GM19324 (cell line): ENCODE measurements around the gene RIMBP2.
"Not testable (repeated sequence)": the region's sequence is repeated elsewhere in the genome, so short reads cannot be mapped to it uniquely, and the experiment has no call there.

Experiments used
- ATAC-seq: cut with Tn5 transposase; IDR thresholded peaks from one replicate; pipeline ENCODE4 v1.9.1; 2021; ENCODE audit warnings: mild to moderate bottlenecking, moderate library complexity; ENCODE audit not compliant: unreplicated experiment, low FRiP score

Gene RIMBP2

DNA sequence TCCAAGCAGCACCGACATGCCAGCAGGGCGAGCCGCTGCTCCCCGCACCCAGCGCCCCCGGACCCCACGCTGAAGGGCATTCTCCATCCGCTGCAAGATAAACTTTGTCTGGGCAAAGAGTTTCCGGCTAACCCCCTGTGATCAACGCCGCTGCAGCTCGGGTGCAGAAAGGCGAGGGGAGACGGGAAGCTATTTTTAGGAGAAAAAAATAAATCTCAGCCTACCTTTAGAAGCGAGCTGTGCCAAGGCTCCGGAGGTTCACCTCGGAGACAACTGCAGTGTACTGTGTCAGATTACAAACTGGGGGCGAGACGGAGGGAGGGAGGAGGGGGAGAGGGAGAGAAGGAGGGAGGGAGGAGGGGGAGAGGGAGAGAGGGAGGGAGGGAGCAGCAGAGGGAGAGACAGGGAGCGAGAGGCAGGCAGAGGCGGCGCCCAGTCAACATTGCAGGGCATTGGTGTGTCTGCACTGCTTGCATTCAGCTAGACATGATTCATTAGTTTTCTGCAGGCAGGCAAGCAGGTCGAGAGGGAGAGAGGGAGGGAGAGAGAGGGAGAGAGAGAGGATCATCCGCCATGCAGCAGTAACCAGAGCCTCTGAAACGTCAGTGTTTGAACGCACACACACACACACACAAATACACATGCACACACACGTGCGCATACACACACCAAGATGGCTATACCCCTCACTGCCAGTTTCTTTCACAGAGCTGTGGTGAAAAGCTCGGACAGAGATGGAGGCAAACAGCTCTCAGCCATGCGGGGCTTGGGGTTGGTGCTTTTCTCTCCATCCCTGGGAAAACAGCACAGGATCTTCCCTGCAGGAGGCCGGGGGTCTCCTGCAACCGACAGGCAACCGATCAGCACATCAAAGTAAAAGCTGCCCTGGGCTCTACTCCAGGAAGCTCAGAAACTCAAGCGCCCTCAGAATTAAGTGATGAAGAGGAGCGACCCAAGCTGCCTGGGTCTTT is at the start of gene RIMBP2:
TSS of gene RIMBP2 (minus strand) at position 302 of the 971 bp plus-strand sequence. CDS start 237,286 bp downstream, outside the sequence.
- ATAC-seq = no peak

- ATAC-seq = no peak
Measured at GRCh38 chr12:130765186-130765659, 49.1 kb upstream of the RIMBP2 start.

- ATAC-seq = no peak
Measured at GRCh38 chr12:130764475-130765185, 48.5 kb upstream of the RIMBP2 start.

DNA sequence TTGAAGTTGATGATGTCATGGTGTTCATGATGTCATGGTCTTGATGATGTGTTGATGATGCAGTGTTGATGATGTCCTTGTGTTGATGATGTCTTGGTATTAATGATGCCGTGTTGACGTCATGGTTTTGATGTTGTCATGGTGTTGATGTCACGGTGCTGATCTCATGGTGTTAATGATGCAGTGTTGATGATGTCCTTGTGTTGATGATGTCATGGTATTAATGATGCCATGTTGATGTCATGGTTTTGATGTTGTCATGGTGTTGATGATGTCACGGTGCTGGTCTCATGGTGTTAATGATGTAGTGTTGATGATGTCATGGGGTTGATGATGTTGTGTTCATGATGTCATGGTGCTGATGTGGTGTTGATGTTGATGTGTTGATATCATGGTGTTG is 48.0 kb upstream of the RIMBP2 start:
- no peak for ATAC-seq

DNA sequence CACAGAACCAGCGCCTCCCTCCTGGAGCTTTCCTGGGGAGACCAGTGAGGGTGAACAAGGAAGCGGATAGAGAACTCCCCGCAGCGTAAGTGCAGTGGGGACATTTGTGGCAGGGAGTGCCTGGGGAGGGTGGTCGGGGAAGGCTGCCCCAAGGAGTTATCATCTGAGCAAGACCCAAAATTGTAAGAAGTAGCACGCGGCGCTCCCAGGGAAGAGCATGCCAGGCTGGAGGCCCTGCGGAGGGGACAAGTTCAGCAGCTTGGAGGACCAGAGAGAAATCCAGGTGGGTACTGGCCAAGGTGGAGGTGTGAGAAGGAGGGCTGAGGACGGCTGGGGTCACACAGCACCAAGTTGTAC is 46.2 kb upstream of the RIMBP2 start:
- no peak for ATAC-seq

DNA sequence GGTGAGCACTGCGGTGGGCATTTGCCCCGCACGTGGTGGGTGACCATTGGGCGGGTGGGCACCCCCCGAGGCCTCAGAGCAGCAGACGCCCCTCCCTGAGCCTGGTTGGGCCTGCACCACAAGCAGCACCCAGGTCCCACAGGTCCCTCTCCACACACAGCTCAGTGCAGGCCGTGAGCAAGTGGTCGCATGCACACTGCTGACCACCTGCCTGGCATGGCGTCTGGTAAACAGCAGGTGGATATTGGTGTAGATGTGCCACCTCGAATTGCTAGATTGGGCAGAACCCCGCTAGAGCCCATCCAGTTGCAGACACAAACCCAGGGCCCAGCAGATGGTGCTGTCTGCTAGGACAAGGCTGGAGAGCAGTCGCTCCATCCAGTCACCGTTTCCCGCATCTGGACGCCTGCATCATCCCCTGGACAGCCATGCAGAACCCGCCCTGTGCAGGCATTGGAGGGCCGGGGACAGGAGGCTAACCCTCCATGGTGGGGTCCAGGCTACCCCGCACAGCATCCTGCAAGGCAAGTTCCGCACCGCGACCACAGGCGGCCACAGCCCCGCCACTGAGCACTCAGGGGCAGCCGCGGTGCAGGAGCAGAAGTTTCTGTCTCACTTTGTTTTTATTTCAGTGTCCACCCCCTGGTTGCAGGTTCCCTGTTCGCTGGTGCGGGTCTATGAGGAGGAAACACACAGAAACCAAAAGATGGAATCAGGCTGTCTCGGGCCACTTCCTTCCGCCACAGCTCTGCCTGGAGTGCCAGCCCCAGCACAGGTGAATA is 45.6 kb upstream of the RIMBP2 start:
- no peak for ATAC-seq

- no peak for ATAC-seq
Measured at GRCh38 chr12:130754234-130754901, 38.3 kb upstream of the RIMBP2 start.

DNA sequence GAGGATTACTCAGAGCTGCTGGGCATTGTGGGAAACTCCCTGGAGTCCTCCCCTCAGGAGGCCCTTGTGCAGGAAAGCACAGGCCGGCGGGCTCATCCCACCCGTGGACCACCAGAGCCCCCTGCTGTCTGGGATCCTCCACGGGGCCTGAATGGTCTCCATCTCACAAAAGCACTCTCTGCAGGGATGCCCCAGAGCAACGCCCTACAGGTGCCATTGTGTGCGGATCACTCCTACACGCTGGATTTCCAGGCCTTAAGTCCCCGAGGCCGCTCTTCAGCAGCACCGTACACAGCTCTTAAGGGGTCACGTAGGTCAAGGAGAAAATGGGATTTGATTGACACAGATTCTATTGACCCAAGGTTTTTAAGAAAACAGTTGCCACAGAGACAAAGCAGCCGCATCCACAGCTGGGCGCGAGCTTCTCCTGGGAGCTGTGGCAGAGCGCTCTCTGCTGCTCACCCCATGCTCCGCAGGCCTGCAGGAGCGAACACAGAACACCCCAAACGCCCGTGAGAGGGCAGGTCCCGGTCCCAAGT is 36.7 kb upstream of the RIMBP2 start:
- no peak for ATAC-seq

DNA sequence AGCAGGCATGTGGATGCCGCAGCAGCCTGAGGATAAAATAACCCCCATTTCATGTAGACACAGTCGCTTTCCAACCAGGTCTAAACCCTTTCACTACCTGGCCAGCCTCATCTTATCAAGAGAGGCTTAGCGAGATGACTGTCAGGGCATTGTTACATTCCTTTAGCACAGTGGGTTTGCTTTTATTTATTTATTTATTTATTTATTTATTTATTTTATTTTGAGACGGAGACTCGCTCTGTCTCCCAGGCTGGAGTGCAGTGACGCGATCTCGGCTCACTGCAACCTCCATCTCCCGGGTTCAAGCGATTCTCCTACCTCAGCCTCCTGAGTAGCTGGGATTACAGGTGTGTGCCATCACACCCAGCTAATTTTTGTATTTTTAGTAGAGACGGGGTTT is 35.9 kb upstream of the RIMBP2 start:
- ATAC-seq = not testable (repeated sequence)

DNA sequence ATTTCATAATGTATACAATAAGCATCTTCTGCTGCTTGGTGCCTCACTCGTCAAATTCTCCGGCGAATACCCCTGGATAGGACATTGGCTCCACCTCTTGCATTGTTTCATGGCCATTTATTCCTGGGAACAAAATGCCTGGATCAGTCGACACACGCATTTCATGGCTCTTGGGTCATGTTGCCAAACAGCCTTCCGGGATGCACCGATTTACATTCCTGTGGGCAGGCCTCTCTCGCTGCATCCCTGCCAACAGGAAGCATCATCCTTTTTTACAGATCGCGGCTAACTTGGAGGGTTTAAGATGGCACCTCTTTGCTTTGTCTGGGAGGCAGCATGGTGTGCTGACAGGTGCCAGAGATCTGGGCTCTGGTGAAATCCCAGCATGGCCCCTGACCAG is 32.7 kb upstream of the RIMBP2 start:
- ATAC-seq = no peak

DNA sequence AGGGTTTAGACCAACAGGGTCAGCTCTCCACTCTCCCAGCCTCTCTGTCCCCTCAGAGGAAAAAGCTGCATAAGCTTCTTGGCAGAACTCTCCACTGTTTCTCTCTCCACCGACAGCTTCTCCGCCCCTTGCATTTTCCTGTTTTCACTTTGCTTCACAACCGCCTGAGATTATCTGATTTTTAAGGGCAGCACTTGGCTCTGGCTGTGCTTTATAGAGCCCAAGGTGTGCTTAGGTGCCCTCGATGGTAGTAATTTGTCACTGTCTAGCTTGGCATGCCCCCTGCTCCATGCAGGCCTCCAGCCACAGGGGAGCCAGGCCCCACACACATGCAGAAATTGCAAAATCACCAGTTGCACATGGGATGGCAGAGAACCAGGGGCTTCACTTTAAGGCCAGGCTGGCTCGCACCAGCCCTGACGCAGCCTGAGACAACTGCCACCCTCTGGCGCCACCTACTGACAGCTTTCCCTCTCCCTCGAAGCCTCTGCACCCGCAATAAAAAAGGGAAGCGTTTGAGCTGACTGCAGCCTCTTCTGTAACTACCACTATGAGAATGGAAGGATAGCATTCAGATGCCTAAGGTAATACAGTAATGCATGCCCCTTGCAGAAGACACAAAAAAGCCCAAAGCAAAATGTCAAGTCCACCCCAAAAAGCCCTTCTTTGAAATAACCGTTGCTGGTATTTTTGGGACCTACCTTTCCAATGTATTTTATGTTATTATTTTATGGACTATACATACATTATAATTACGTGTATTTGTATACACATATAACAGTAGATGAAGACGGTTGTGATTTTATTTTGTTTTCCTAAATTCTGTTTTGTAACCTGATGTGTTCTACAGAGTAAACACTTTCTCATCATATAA is 32.0 kb upstream of the RIMBP2 start:
- no peak for ATAC-seq

DNA sequence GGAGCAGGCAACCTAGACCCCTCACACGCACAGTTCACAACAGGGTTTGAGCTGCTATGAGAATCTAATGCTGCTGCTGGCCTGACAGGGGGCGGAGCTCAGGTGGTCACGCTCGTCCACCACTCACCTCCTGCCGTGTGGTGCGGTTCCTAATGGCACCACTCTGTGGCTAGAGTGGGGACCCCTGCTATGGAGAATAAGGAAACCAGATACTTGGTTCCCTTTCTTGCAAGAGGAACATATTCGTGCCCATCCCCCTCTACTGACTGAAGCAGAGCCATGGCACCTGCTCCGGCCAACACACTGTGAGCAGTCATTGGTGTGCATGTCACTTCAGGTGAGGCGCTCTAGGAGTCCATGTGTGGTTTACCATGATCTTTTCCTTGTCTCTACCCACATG is 30.4 kb upstream of the RIMBP2 start:
- ATAC-seq = no peak

GRCh38 chr12:130745921-130746320 is 29.8 kb upstream of the RIMBP2 start:
- ATAC-seq = no peak

DNA sequence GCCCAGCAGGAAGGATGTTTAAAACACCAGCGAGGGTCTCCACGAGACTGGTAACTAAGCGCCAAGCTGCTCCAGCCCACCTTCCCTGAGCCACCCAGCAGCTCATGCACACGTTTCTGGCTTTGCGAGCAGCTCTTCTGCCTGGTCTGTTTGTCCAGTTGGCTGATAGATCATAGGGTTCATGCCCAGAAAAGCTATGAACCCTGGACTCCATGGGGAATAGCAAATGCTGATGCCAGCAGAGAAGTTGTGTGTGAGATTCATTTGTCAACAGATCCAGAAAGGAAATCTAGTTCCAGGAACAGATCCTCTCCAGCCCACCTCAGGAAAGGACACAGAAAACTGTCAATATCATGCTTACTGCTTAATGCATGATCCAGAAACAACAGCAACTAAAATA is 28.2 kb upstream of the RIMBP2 start:
- no peak for ATAC-seq

DNA sequence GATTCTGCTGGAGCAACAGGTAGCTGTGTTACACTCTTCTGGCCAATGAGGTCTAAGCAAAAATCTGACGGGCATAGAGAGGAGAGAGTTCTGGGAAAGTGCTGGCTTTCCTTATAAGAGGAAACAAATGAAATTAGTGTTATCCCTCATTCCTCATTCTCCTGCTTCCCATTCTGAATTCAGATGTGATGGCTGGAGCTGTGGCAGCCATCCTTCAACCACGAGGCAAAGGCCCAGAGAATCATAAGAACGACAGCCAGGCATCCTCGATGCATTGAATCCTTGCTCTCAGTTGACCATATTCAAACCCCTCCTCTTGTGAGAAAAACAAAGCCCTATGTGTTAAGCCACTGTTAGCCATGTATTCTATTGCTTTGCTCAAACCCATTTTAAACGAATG is 27.5 kb upstream of the RIMBP2 start:
- no peak for ATAC-seq

DNA sequence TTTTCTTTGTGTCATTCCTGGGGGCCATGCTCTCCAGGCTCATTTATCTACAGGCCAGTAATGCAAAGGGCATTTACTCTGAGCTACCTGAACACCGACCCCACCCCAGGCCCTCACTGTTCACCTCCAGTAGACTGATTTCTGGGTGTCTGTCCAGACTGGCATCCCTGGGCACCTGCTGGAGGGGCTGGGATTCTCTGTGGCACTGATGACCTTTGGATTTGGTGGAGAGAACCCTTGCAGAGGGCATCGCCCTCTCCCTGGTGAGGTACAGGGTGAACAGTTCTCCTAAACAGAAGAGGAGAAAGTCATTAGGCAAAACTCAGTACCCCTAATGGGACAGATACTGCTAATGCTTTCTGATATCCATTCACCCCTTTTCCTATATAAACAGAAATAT is 27.1 kb upstream of the RIMBP2 start:
- no peak for ATAC-seq

GRCh38 chr12:130742716-130743115 is 26.6 kb upstream of the RIMBP2 start:
- ATAC-seq = no peak

GRCh38 chr12:130742112-130742511 is 26.0 kb upstream of the RIMBP2 start:
- ATAC-seq = no peak

DNA sequence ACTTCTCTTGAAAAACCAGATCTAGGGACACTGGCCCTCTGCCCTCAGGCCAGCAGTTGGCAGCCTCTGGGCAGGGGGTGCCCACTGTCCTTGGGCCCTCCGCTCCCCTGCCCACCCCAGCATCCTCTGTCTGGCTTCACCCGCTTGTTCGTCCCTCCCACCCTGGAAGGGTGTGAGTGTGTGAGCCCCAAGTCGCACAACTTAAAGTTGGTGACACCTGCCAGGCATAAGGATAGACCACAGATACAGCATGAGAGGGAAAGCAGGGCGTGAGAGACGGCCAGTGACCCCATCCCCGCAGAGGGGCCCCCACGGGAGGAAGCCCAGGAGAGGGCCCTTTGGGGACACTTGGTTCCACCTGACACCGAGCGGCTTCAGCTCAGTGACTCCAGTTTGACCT is 23.5 kb upstream of the RIMBP2 start:
- no peak for ATAC-seq
